Measurements from ENCODE around the gene ATG9A.
"Not testable (repeated sequence)": the region's sequence is repeated elsewhere in the genome, so short reads cannot be mapped to it uniquely, and the experiment has no call there.

The ATG9A gene

GRCh38 chr2:219204425-219205164 lies 24.8 kb downstream of the ATG9A start:
- no peak for DNase-seq

- not testable (repeated sequence) for DNase-seq
Measured at GRCh38 chr2:219201331-219201730, 28.1 kb downstream of the ATG9A start.

GRCh38 chr2:219200502-219201326 lies 28.7 kb downstream of the ATG9A start:
- not testable (repeated sequence) for DNase-seq

- no peak for DNase-seq
Measured at GRCh38 chr2:219199470-219200211, 29.8 kb downstream of the ATG9A start.

GRCh38 chr2:219198974-219199373 lies 30.5 kb downstream of the ATG9A start:
- DNase-seq, result no peak

- no peak for DNase-seq
Measured at GRCh38 chr2:219197388-219197787, 32.0 kb downstream of the ATG9A start.

GRCh38 chr2:219186754-219187456 lies 42.5 kb downstream of the ATG9A start:
- no peak for DNase-seq

GRCh38 chr2:219184121-219184520 lies 45.3 kb downstream of the ATG9A start:
- no peak for DNase-seq

- no peak for DNase-seq
Measured at GRCh38 chr2:219183151-219183772, 46.2 kb downstream of the ATG9A start.

GRCh38 chr2:219182331-219183150 lies 46.9 kb downstream of the ATG9A start:
- no peak for DNase-seq

- no peak for DNase-seq
Measured at GRCh38 chr2:219181531-219181930, 47.9 kb downstream of the ATG9A start.

- no peak for DNase-seq
Measured at GRCh38 chr2:219180961-219181360, 48.5 kb downstream of the ATG9A start.

- DNase-seq, result no peak
Measured at GRCh38 chr2:219179601-219180465, 49.6 kb downstream of the ATG9A start.

- DNase-seq, result no peak
Measured at GRCh38 chr2:219178377-219179175, 50.9 kb downstream of the ATG9A start.

GRCh38 chr2:219177552-219178376 lies 51.7 kb downstream of the ATG9A start, which contains the start of gene RETREG2:
Gene RETREG2, plus strand, starts transcription at chr2:219178275. Its CDS starts 78 bp downstream, at chr2:219178353.
- DNase-seq, result peak; percentile 80

GRCh38 chr2:219176818-219177551 lies 52.5 kb downstream of the ATG9A start, which contains the start of gene CNPPD1:
Gene CNPPD1, minus strand, starts transcription at chr2:219176925. Its CDS starts 97 bp downstream, at chr2:219176828.
- DNase-seq, result peak; percentile 76
